ENCODE data around the gene TSPYL2.

TSPYL2 gene

GRCh38 chrX:53084043-53084570, 1.9 kb downstream of the TSPYL2 start:
- no peak overlapping the region for H3K4me3 ChIP-seq (ENCODE audit: low read depth, low read length)
- no peak for DNase-seq (ENCODE audit: low read depth)
- TF ChIP-seq, protein P1, sequence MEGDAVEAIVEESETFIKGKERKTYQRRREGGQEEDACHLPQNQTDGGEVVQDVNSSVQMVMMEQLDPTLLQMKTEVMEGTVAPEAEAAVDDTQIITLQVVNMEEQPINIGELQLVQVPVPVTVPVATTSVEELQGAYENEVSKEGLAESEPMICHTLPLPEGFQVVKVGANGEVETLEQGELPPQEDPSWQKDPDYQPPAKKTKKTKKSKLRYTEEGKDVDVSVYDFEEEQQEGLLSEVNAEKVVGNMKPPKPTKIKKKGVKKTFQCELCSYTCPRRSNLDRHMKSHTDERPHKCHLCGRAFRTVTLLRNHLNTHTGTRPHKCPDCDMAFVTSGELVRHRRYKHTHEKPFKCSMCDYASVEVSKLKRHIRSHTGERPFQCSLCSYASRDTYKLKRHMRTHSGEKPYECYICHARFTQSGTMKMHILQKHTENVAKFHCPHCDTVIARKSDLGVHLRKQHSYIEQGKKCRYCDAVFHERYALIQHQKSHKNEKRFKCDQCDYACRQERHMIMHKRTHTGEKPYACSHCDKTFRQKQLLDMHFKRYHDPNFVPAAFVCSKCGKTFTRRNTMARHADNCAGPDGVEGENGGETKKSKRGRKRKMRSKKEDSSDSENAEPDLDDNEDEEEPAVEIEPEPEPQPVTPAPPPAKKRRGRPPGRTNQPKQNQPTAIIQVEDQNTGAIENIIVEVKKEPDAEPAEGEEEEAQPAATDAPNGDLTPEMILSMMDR (IDR thresholded peaks at IDR 0.05; ENCODE audit: low read depth, low read length) = no peak
- TF ChIP-seq POLR2A (IDR thresholded peaks at IDR 0.05; ENCODE audit: extremely low read depth, insufficient read length) = no peak
- TF ChIP-seq MYC (IDR thresholded peaks at IDR 0.05; ENCODE audit: low read depth, low read length) = no peak
- TF ChIP-seq, protein P2, sequence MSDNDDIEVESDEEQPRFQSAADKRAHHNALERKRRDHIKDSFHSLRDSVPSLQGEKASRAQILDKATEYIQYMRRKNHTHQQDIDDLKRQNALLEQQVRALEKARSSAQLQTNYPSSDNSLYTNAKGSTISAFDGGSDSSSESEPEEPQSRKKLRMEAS (IDR thresholded peaks at IDR 0.05; ENCODE audit: low read depth, low read length) = no peak

DNA sequence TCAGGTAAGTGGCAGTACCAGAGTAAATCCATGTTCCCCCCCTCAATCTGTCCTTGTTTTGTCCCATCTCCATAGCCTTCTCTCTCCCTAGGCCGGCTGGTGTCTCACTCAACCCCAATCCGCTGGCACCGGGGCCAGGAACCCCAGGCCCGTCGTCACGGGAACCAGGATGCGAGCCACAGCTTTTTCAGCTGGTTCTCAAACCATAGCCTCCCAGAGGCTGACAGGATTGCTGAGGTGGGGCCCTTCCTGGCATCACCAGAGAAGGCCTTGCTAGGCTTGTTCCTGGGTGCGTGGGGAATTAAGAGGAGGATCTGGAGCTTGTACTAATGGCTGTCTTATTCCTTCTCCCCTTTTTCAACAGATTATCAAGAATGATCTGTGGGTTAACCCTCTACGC, 2.7 kb downstream of the TSPYL2 start:
- H3K4me3 ChIP-seq (ENCODE audit: low read depth, low read length) = no peak overlapping the region
- DNase-seq (ENCODE audit: low read depth) = no peak
- TF ChIP-seq MYC (IDR thresholded peaks at IDR 0.05; ENCODE audit: low read depth, low read length) = no peak
- TF ChIP-seq, protein P1 (IDR thresholded peaks at IDR 0.05; ENCODE audit: low read depth, low read length) = no peak
- TF ChIP-seq, protein P2 (IDR thresholded peaks at IDR 0.05; ENCODE audit: low read depth, low read length) = no peak
- no peak for TF ChIP-seq POLR2A (IDR thresholded peaks at IDR 0.05; ENCODE audit: extremely low read depth, insufficient read length)

DNA sequence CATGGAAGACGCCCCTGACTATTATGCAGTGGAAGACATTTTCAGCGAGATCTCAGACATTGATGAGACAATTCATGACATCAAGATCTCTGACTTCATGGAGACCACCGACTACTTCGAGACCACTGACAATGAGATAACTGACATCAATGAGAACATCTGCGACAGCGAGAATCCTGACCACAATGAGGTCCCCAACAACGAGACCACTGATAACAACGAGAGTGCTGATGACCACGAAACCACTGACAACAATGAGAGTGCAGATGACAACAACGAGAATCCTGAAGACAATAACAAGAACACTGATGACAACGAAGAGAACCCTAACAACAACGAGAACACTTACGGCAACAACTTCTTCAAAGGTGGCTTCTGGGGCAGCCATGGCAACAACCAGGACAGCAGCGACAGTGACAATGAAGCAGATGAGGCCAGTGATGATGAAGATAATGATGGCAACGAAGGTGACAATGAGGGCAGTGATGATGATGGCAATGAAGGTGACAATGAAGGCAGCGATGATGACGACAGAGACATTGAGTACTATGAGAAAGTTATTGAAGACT, 3.6 kb downstream of the TSPYL2 start:
- TF ChIP-seq, protein P1 (IDR thresholded peaks at IDR 0.05; ENCODE audit: low read depth, low read length) = no peak
- TF ChIP-seq, protein P2 (IDR thresholded peaks at IDR 0.05; ENCODE audit: low read depth, low read length) = no peak
- TF ChIP-seq POLR2A (IDR thresholded peaks at IDR 0.05; ENCODE audit: extremely low read depth, insufficient read length) = no peak
- TF ChIP-seq MYC (IDR thresholded peaks at IDR 0.05; ENCODE audit: low read depth, low read length) = no peak
- no peak for DNase-seq (ENCODE audit: low read depth)

DNA sequence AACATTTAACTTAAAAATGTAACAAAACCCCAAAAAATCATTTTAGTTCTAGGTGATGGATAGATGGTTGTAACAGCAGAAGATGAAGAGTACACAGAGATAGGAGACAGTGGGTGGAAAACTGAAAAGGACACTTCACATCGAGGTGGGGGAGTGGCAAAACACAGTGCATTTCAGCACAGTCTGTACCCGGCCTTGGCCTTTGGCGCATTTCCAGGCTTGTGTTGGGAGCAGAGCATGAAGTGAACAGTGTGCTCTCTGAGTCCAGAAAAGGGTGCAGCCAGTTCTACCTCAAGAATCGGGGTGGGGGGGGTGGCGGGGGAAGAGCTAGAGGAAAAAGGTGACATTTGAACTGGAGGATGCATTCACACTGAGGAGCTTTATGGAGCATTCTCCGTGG, 4.3 kb downstream of the TSPYL2 start:
- DNase-seq (ENCODE audit: low read depth) = no peak
- TF ChIP-seq, protein P2 (IDR thresholded peaks at IDR 0.05; ENCODE audit: low read depth, low read length) = no peak
- no peak for TF ChIP-seq POLR2A (IDR thresholded peaks at IDR 0.05; ENCODE audit: extremely low read depth, insufficient read length)
- TF ChIP-seq, protein P1 (IDR thresholded peaks at IDR 0.05; ENCODE audit: low read depth, low read length) = no peak
- TF ChIP-seq MYC (IDR thresholded peaks at IDR 0.05; ENCODE audit: low read depth, low read length) = no peak
- H3K4me3 ChIP-seq (ENCODE audit: low read depth, low read length) = no peak overlapping the region

More for the DNA sequence above, 3.6 kb downstream of the TSPYL2 start:
- no peak overlapping the region for H3K4me3 ChIP-seq (ENCODE audit: low read depth, low read length)

DNA sequence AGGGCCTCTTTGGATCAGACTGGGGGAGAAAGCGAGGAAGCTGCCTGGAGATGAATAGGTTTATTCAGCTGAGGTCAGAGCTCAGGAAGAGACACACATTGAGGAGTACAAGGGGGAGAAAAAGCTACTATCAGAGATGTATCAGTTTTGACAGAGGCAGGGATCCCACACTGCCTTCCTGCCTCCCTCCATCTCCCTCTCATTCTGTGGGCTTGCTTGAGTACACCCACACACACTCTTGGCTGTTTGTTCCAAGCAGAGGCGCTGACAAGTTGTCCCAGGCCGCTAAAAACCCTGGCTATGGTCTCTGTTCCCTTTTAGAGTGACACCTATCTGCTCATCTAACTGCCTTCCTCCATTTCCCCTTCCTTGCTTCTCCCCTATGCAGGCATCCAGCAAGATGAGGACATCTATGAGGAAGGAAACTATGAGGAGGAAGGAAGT, 5.2 kb downstream of the TSPYL2 start:
- DNase-seq (ENCODE audit: low read depth) = no peak
- TF ChIP-seq, protein P2 (IDR thresholded peaks at IDR 0.05; ENCODE audit: low read depth, low read length) = no peak
- TF ChIP-seq POLR2A (IDR thresholded peaks at IDR 0.05; ENCODE audit: extremely low read depth, insufficient read length) = no peak
- no peak for TF ChIP-seq MYC (IDR thresholded peaks at IDR 0.05; ENCODE audit: low read depth, low read length)
- TF ChIP-seq, protein P1 (IDR thresholded peaks at IDR 0.05; ENCODE audit: low read depth, low read length) = no peak
- H3K4me3 ChIP-seq (ENCODE audit: low read depth, low read length) = no peak overlapping the region

Data from NB4 (cell line).